Bronchial epithelial cell (primary cell): ENCODE results near the gene BRD2. TPM values are rescaled to one million over a fixed set of nuclear protein-coding genes. Genes with fewer than 3 reads are reported as not detected.

Source experiments
- DNase-seq: peaks from one replicate; pipeline ENCODE4 v3.0.0-alpha.2; 2010; ENCODE audit warnings: low read depth
- FAIRE-seq: peaks from 2 replicates; lab custom pipeline; 2011; peaks lifted over from hg19 to GRCh38; lab: Jason Lieb, UNC
- H3K27me3 ChIP-seq: 2 replicates; pipeline ENCODE4 v1.5.1; 2011; ENCODE audit warnings: low read length; ENCODE audit not compliant: control insufficient read depth, insufficient read depth
- H3K36me3 ChIP-seq: 2 replicates; pipeline ENCODE4 v1.5.1; 2011; ENCODE audit warnings: low read length; ENCODE audit not compliant: control insufficient read depth, insufficient read depth
- H3K4me3 ChIP-seq: 2 replicates; pipeline ENCODE4 v1.5.1; 2011; ENCODE audit warnings: mild to moderate bottlenecking, low read depth, low read length, control low read depth
- CTCF ChIP-seq: IDR thresholded peaks from 2 replicates; pipeline ENCODE4 v1.5.1; 2011; ENCODE audit warnings: mild to moderate bottlenecking, moderate library complexity, low read length, control low read depth, inconsistent platforms; ENCODE audit not compliant: insufficient read depth, severe bottlenecking
- total RNA-seq: library from RNA; depleted of rRNA; stranded (reverse); fragments of >200 nt; gene quantifications from 2 replicates; pipeline ENCODE4 v1.2.1, GENCODE V29; 2014

BRD2 gene
- total RNA-seq, 1 donor from 2014 or later: 57.1 TPM

DNA sequence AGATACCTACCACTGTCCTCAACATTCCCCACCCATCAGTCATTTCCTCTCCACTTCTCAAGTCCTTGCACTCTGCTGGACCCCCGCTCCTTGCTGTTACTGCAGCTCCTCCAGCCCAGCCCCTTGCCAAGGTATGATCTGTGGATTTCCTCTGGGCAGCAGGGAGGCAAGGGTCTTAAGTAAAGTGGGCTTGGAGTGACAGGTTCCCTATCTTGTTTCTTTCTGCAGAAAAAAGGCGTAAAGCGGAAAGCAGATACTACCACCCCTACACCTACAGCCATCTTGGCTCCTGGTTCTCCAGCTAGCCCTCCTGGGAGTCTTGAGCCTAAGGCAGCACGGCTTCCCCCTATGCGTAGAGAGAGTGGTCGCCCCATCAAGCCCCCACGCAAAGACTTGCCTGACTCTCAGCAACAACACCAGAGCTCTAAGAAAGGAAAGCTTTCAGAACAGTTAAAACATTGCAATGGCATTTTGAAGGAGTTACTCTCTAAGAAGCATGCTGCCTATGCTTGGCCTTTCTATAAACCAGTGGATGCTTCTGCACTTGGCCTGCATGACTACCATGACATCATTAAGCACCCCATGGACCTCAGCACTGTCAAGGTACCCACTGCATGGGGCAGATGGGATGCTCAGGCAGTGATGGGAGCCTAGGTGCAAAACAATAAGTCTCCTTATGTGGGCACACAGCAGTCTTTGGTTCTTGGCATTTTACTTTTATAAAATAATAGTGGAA is 8.1 kb downstream of the BRD2 start:
- no peak overlapping the region for H3K4me3 ChIP-seq
- H3K27me3 ChIP-seq: no peaks in the 10 kb centered on the region
- DNase-seq (no peak), FAIRE-seq (no peak)
- H3K36me3 ChIP-seq: peaks cover 61% of the 10 kb centered on the region
- no peak for TF ChIP-seq CTCF

GRCh38 chr6:32977272-32977952 is 9.0 kb downstream of the BRD2 start:
- no peak for DNase-seq
- H3K36me3 ChIP-seq: peaks cover 60% of the 10 kb centered on the region
- no peak for FAIRE-seq
- TF ChIP-seq CTCF: no peak
- H3K27me3 ChIP-seq: no peaks in the 10 kb centered on the region
- no peak overlapping the region for H3K4me3 ChIP-seq

DNA sequence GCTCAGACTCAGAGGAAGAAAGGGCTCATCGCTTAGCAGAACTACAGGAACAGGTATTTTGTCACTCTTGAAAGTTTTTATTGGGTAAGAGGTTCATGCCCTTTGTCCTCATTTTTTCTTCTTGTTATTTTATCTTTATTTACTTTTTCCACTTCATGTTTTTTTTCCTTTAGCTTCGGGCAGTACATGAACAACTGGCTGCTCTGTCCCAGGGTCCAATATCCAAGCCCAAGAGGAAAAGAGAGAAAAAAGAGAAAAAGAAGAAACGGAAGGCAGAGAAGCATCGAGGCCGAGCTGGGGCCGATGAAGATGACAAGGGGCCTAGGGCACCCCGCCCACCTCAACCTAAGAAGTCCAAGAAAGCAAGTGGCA is 9.5 kb downstream of the BRD2 start:
- DNase-seq: no peak
- FAIRE-seq: no peak
- Histone ChIP-seq H3K27me3 (no peaks in the 10 kb centered on the region), H3K4me3 (no peak overlapping the region), H3K36me3 (peaks cover 54% of the 10 kb centered on the region)
- no peak for TF ChIP-seq CTCF

- Histone ChIP-seq H3K27me3 (no peaks in the 10 kb centered on the region), H3K36me3 (peaks cover 41% of the 10 kb centered on the region), H3K4me3 (no peak overlapping the region)
- FAIRE-seq (no peak), DNase-seq (no peak)
- TF ChIP-seq CTCF: no peak
Measured at GRCh38 chr6:32979720-32980487, 11.5 kb downstream of the BRD2 start.

DNA sequence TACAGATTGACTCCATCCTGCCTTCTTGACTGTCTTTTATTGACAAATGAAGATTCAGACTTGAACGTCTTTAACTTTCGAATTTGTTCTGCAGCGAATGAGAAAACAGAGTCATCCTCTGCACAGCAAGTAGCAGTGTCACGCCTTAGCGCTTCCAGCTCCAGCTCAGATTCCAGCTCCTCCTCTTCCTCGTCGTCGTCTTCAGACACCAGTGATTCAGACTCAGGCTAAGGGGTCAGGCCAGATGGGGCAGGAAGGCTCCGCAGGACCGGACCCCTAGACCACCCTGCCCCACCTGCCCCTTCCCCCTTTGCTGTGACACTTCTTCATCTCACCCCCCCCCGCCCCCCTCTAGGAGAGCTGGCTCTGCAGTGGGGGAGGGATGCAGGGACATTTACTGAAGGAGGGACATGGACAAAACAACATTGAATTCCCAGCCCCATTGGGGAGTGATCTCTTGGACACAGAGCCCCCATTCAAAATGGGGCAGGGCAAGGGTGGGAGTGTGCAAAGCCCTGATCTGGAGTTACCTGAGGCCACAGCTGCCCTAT is 12.2 kb downstream of the BRD2 start:
- FAIRE-seq: no peak
- no peaks in the 10 kb centered on the region for H3K27me3 ChIP-seq
- no peak overlapping the region for H3K4me3 ChIP-seq
- TF ChIP-seq CTCF: no peak
- DNase-seq: no peak
- peaks cover 38% of the 10 kb centered on the region for H3K36me3 ChIP-seq
